DND-41 (cell line): ENCODE data around the gene STAG3.
A peak's percentile ranks its signal among the peaks of the same experiment; 100 is the strongest.
"Not testable (repeated sequence)": the region's sequence is repeated elsewhere in the genome, so short reads cannot be mapped to it uniquely, and the experiment has no call there.

Source experiments
- ATAC-seq: fragments of 200-7000 bp; cut with Tn5 transposase; 3 replicates; pipeline ENCODE4 v1.9.1; 2021; ENCODE audit warnings: low read depth; ENCODE audit not compliant: insufficient read depth
- DNase-seq: peaks from one replicate; pipeline ENCODE4 v3.0.0-alpha.2; 2020
- H2AFZ ChIP-seq: 2 replicates; pipeline ENCODE4 v1.6.0; 2012; ENCODE audit warnings: low read depth, low read length
- H3K27ac ChIP-seq: 2 replicates; pipeline ENCODE4 v1.5.1; 2012; ENCODE audit warnings: low read length, inconsistent platforms
- H3K27me3 ChIP-seq: fragments of 200-600 bp; sonication (generic); 2 replicates; pipeline ENCODE4 v1.6.0; 2012; ENCODE audit warnings: low read length, mild to moderate bottlenecking, inconsistent platforms; ENCODE audit not compliant: insufficient read depth, poor library complexity
- H3K36me3 ChIP-seq: 2 replicates; pipeline ENCODE4 v1.5.1; 2012; ENCODE audit warnings: low read length, inconsistent platforms; ENCODE audit not compliant: insufficient read depth
- H3K4me1 ChIP-seq: 2 replicates; pipeline ENCODE4 v1.5.1; 2012; ENCODE audit warnings: mild to moderate bottlenecking, low read length; ENCODE audit not compliant: insufficient read depth
- H3K4me2 ChIP-seq: 2 replicates; pipeline ENCODE4 v1.6.0; 2012; ENCODE audit warnings: mild to moderate bottlenecking, moderate library complexity, low read length, inconsistent platforms; ENCODE audit not compliant: insufficient read depth
- H3K4me3 ChIP-seq, 2 experiments: fragments of 200-600 bp in 1 of 2; shearing (Covaris generic) in 1 of 2; 2 replicates each; pipeline ENCODE4 v1.5.1; 2012 to 2016; ENCODE audit warnings: inconsistent platforms in 2 of 2, low read length in 2 of 2, mild to moderate bottlenecking in 2 of 2, low read depth in 1 of 2, moderate library complexity in 1 of 2
- H3K79me2 ChIP-seq: 2 replicates; pipeline ENCODE4 v1.6.0; 2012; ENCODE audit warnings: low read length, inconsistent platforms; ENCODE audit not compliant: insufficient read depth
- H3K9ac ChIP-seq: 2 replicates; pipeline ENCODE4 v1.6.0; 2012; ENCODE audit warnings: low read depth, mild to moderate bottlenecking, inconsistent platforms, low read length, moderate library complexity
- H3K9me3 ChIP-seq: 2 replicates; pipeline ENCODE4 v1.5.1; 2012; ENCODE audit warnings: low read length, moderate library complexity, mild to moderate bottlenecking, inconsistent platforms; ENCODE audit not compliant: insufficient read depth, severe bottlenecking
- H4K20me1 ChIP-seq: 2 replicates; pipeline ENCODE4 v1.6.0; 2012; ENCODE audit warnings: low read length; ENCODE audit not compliant: insufficient read depth
- CTCF ChIP-seq: IDR thresholded peaks from 2 replicates; pipeline ENCODE4 v1.5.1; 2012; ENCODE audit warnings: borderline replicate concordance, low read length, moderate library complexity, mild to moderate bottlenecking; ENCODE audit not compliant: poor library complexity, severe bottlenecking; ENCODE audit errors: extremely low read depth
- EZH2 ChIP-seq: IDR thresholded peaks from 3 replicates; pipeline ENCODE4 v1.6.1; 2012; ENCODE audit warnings: borderline replicate concordance, low read depth, mild to moderate bottlenecking, moderate library complexity, low read length, inconsistent platforms; ENCODE audit not compliant: severe bottlenecking

STAG3 gene

GRCh38 chr7:100221767-100222444 is 44.2 kb downstream of the STAG3 start:
- DNase-seq (no peak), ATAC-seq (no peak)
- peak overlapping the region; percentile 79 for H3K27ac ChIP-seq
- H3K4me1 ChIP-seq: peaks cover 28% of the 10 kb centered on the region
- H3K27me3 ChIP-seq: no peaks in the 10 kb centered on the region
- H3K4me3 ChIP-seq: no peak overlapping the region
- peak overlapping the region; percentile 39 for H3K9ac ChIP-seq
- H3K79me2 ChIP-seq: no peaks in the 10 kb centered on the region
- TF ChIP-seq EZH2: no peak
- TF ChIP-seq CTCF: no peak
- H3K9me3 ChIP-seq: no peaks in the 10 kb centered on the region
- no peak overlapping the region for H3K4me2 ChIP-seq
- peaks cover 42% of the 10 kb centered on the region for H3K36me3 ChIP-seq
- no peak overlapping the region for H2AFZ ChIP-seq
- no peaks in the 10 kb centered on the region; the same call in 1 of the 2 replicates for H4K20me1 ChIP-seq

- H3K36me3 ChIP-seq: peaks cover 42% of the 10 kb centered on the region
- no peak overlapping the region for H3K9ac ChIP-seq
- H2AFZ ChIP-seq: no peak overlapping the region
- no peak overlapping the region for H3K4me2 ChIP-seq
- H4K20me1 ChIP-seq: no peaks in the 10 kb centered on the region; the same call in 1 of the 2 replicates
- no peaks in the 10 kb centered on the region for H3K79me2 ChIP-seq
- H3K4me1 ChIP-seq: peaks cover 28% of the 10 kb centered on the region
- DNase-seq: no peak
- no peaks in the 10 kb centered on the region for H3K9me3 ChIP-seq
- H3K4me3 ChIP-seq: no peak overlapping the region
- TF ChIP-seq EZH2: no peak
- TF ChIP-seq CTCF: no peak
- H3K27me3 ChIP-seq: no peaks in the 10 kb centered on the region
- H3K27ac ChIP-seq: peak overlapping the region; percentile 79; the same call in 1 of the 2 replicates
- no peak for ATAC-seq
Observed at GRCh38 chr7:100222445-100223132, 44.9 kb downstream of the STAG3 start.

GRCh38 chr7:100223376-100223927 is 45.7 kb downstream of the STAG3 start:
- not testable (repeated sequence) for H3K4me2 ChIP-seq, H4K20me1 ChIP-seq, H2AFZ ChIP-seq, H3K9ac ChIP-seq, ATAC-seq, H3K9me3 ChIP-seq, H3K4me3 ChIP-seq, H3K79me2 ChIP-seq, DNase-seq, H3K27ac ChIP-seq, H3K27me3 ChIP-seq
- peaks cover 28% of the 10 kb centered on the region for H3K4me1 ChIP-seq
- peaks cover 42% of the 10 kb centered on the region for H3K36me3 ChIP-seq

GRCh38 chr7:100224891-100225290 is 47.2 kb downstream of the STAG3 start:
- not testable (repeated sequence) for H4K20me1 ChIP-seq, H3K4me2 ChIP-seq, ATAC-seq, H3K4me3 ChIP-seq, H3K9ac ChIP-seq, H3K9me3 ChIP-seq, H3K27ac ChIP-seq, DNase-seq, H3K79me2 ChIP-seq, H2AFZ ChIP-seq, H3K27me3 ChIP-seq
- Histone ChIP-seq H3K36me3 (peaks cover 41% of the 10 kb centered on the region), H3K4me1 (peaks cover 28% of the 10 kb centered on the region)

GRCh38 chr7:100234660-100235317 is 57.1 kb downstream of the STAG3 start:
- H3K27me3 ChIP-seq, H3K4me3 ChIP-seq, H3K27ac ChIP-seq, H3K9ac ChIP-seq, H4K20me1 ChIP-seq, DNase-seq, ATAC-seq, H3K4me1 ChIP-seq, H3K4me2 ChIP-seq, H3K9me3 ChIP-seq, H2AFZ ChIP-seq: not testable (repeated sequence)
- peaks cover 14% of the 10 kb centered on the region for H3K36me3 ChIP-seq
- peaks cover 17% of the 10 kb centered on the region for H3K79me2 ChIP-seq

GRCh38 chr7:100239975-100240374 is 62.3 kb downstream of the STAG3 start:
- H3K9ac ChIP-seq, H3K27ac ChIP-seq, H3K4me2 ChIP-seq, H3K27me3 ChIP-seq, H4K20me1 ChIP-seq, H3K4me3 ChIP-seq, H3K9me3 ChIP-seq, H3K4me1 ChIP-seq, H3K36me3 ChIP-seq, H2AFZ ChIP-seq: not testable (repeated sequence)
- peak; percentile 72 for ATAC-seq
- H3K79me2 ChIP-seq: peaks cover 27% of the 10 kb centered on the region
- DNase-seq: peak; percentile 45
